ENCODE data around the gene EZH1. TPM values are rescaled to one million over a fixed set of nuclear protein-coding genes. Genes with fewer than 3 reads are reported as not detected.

EZH1 gene
- total and polyA plus RNA-seq, 4 donors, result 28.7 to 53.5 (median 42.8) TPM

DNA sequence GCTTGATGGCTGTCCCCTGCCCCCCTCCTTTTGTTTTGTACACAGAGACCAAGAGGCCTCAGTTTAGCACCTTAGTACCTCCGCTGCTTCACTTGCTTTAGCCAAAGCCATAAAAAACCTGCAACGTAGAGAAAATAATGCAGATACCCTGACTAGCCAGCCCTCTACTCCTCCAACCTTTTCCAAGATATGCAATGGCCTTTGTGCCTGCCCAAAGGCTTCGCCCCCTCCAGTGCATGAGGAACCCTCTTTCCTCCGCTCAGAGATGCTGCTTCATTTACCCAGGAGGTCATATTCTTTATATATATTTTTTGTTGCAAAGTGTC lies 45.5 kb downstream of the EZH1 start:
- H3K36me3 ChIP-seq (ENCODE audit: control insufficient read depth, insufficient read depth, low read length), result peaks cover 76% of the 10 kb centered on the region
- no peaks in the 10 kb centered on the region for H3K4me1 ChIP-seq (ENCODE audit: control insufficient read depth, insufficient read depth, low read length)
- no peak overlapping the region for H3K27ac ChIP-seq (ENCODE audit: low read depth, low read length)
- no peak overlapping the region for H3K4me3 ChIP-seq (ENCODE audit: low read depth, low read length)
- H3K9me3 ChIP-seq (ENCODE audit: control insufficient read depth, insufficient read depth, low read length), result no peaks in the 10 kb centered on the region
- DNase-seq (ENCODE audit: low read depth in 4 of 6, low spot score in 6 of 6), result no peak
- H3K27me3 ChIP-seq (ENCODE audit: control insufficient read depth, insufficient read depth, low read length), result no peaks in the 10 kb centered on the region
- WGBS (ENCODE audit: insufficient coverage), result 56% methylated on average over 2 of the region's 4 CpGs

DNA sequence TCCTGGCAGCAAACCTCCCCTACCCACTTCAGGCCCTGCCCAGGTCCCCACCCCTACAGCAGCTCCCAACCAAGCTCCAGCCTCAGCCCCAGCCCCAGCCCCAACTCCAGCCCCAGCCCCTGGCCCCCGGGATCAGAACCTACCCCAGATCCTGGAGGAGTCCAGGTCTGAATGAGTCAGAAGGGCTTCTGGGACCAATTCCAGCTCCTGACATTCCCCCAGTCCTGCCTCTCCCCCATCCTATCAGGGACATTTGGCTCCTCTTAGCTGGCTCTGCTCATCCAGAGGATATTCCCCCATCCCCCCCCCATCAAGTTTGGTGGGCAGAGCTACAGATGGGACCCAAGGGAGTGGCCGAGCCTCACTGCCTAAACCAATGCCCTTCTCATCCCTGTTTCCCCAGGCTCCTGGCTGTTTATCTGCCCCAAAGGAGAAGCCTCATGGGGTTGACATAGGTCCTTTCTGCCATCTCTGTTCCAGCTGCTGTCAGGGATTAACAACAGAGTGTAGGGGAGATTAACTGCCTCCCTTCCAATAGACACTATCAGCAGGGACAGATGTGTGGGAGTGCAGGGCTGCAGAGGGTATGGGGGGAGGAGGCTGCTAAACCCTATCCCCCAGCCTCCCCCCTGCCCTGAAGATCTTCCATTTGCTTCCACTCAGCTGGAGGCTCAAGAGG lies 46.0 kb downstream of the EZH1 start:
- no peak overlapping the region for H3K27ac ChIP-seq (ENCODE audit: low read depth, low read length)
- no peak overlapping the region for H3K4me3 ChIP-seq (ENCODE audit: low read depth, low read length)
- H3K27me3 ChIP-seq (ENCODE audit: control insufficient read depth, insufficient read depth, low read length), result no peaks in the 10 kb centered on the region
- H3K36me3 ChIP-seq (ENCODE audit: control insufficient read depth, insufficient read depth, low read length), result peaks cover 76% of the 10 kb centered on the region
- DNase-seq (ENCODE audit: low read depth in 4 of 6, low spot score in 6 of 6), result no peak
- H3K4me1 ChIP-seq (ENCODE audit: control insufficient read depth, insufficient read depth, low read length), result no peaks in the 10 kb centered on the region
- 67% methylated on average over 1 of the region's 2 CpGs for whole genome bisulfite sequencing (ENCODE audit: insufficient coverage)
- H3K9me3 ChIP-seq (ENCODE audit: control insufficient read depth, insufficient read depth, low read length), result no peaks in the 10 kb centered on the region

DNA sequence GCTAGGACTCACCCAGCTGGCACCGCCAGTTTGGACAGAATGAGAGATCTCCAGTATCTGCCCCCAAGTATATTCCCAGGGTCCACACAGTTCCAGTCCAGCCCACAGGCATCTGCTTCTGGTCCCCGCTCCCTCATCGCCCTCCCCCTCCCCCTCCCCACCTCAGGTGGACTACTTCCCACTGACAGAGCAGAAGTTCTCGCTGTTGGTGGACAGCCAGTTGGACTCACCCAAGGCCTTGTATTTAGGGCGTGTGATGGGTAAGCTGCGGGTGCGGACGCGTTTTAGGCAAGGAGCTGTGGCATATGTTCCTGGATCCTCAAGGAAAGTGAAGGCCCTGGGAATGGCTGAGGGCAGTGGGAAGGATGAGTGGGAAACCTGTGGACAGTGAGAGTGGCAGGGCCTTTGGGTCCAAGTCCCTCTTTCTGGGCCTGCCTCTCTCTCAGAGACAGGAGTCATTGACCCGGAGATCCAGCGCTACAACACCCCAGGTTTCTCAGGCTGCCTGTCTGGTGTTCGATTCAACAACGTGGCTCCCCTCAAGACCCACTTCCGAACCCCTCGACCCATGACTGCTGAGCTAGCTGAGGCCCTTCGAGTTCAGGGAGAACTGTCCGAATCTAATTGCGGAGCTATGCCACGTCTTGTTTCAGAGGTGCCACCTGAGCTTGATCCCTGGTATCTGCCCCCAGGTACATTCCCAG lies 47.6 kb downstream of the EZH1 start:
- no peak overlapping the region for H3K27ac ChIP-seq (ENCODE audit: low read depth, low read length)
- peaks cover 76% of the 10 kb centered on the region for H3K36me3 ChIP-seq (ENCODE audit: control insufficient read depth, insufficient read depth, low read length)
- 94% methylated on average over 16 of the region's 19 CpGs for WGBS (ENCODE audit: insufficient coverage)
- H3K4me3 ChIP-seq (ENCODE audit: low read depth, low read length), result no peak overlapping the region
- no peaks in the 10 kb centered on the region for H3K4me1 ChIP-seq (ENCODE audit: control insufficient read depth, insufficient read depth, low read length)
- no peaks in the 10 kb centered on the region for H3K27me3 ChIP-seq (ENCODE audit: control insufficient read depth, insufficient read depth, low read length)
- no peaks in the 10 kb centered on the region for H3K9me3 ChIP-seq (ENCODE audit: control insufficient read depth, insufficient read depth, low read length)
- no peak for DNase-seq (ENCODE audit: low read depth in 4 of 6, low spot score in 6 of 6)

DNA sequence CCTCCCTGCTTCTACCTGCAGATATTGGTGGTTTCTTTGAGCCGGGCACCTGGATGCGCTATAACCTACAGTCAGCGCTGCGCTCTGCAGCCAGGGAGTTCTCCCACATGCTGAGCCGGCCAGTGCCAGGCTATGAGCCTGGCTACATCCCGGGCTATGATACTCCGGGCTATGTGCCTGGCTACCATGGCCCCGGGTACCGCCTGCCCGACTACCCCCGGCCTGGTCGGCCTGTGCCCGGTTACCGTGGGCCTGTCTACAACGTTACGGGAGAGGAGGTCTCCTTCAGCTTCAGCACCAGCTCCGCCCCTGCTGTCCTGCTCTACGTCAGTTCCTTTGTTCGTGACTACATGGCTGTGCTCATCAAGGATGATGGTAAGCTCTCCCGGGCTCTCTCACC lies 49.3 kb downstream of the EZH1 start:
- WGBS (ENCODE audit: insufficient coverage), result 92% methylated on average over 18 of the region's 20 CpGs
- Histone ChIP-seq H3K4me1 (ENCODE audit: control insufficient read depth, insufficient read depth, low read length) (no peaks in the 10 kb centered on the region), H3K27me3 (ENCODE audit: control insufficient read depth, insufficient read depth, low read length) (no peaks in the 10 kb centered on the region), H3K9me3 (ENCODE audit: control insufficient read depth, insufficient read depth, low read length) (no peaks in the 10 kb centered on the region), H3K36me3 (ENCODE audit: control insufficient read depth, insufficient read depth, low read length) (peaks cover 77% of the 10 kb centered on the region), H3K4me3 (ENCODE audit: low read depth, low read length) (no peak overlapping the region), H3K27ac (ENCODE audit: low read depth, low read length) (no peak overlapping the region)
- no peak for DNase-seq (ENCODE audit: low read depth in 4 of 6, low spot score in 6 of 6)

DNA sequence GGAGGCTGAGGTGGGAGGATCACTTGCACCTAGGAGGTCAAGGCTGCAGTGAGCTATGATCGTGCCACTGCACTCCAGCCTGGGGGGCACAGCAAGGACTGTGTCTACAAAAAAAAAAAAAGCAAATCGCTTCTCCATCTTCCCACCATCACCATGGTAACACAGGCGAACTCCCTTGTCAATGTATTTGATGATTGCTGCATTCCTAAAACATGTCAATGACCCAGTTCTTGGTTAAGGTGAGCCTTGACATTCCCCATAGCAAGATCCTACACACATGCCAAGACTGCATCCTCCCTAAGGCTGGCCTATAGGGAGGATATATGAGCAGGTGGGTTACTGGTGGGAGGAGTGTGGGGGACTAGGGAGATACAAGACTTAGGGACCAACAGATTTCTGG lies 50.3 kb downstream of the EZH1 start:
- Histone ChIP-seq H3K4me3 (ENCODE audit: low read depth, low read length) (no peak overlapping the region), H3K9me3 (ENCODE audit: control insufficient read depth, insufficient read depth, low read length) (no peaks in the 10 kb centered on the region), H3K36me3 (ENCODE audit: control insufficient read depth, insufficient read depth, low read length) (peaks cover 86% of the 10 kb centered on the region), H3K27me3 (ENCODE audit: control insufficient read depth, insufficient read depth, low read length) (no peaks in the 10 kb centered on the region), H3K27ac (ENCODE audit: low read depth, low read length) (no peak overlapping the region), H3K4me1 (ENCODE audit: control insufficient read depth, insufficient read depth, low read length) (no peaks in the 10 kb centered on the region)
- DNase-seq (ENCODE audit: low read depth in 4 of 6, low spot score in 6 of 6), result no peak
- WGBS (ENCODE audit: insufficient coverage), result no CpG with 5 or more reads among the region's 3 CpGs

DNA sequence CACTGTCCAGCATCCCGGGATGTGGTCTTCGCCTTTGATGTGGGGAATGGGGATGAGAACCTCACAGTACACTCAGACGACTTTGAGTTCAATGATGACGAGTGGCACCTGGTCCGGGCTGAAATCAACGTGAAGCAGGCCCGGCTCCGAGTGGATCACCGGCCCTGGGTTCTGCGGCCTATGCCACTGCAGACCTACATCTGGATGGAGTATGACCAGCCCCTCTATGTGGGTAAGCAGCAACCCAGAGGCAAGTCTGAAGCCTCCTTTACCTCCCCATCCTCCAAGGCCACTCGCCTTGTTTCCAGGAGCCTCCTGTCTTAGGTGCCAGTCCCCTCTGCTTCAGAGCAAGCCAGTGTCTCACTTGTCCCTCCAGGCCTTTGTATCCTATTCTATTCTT lies 52.4 kb downstream of the EZH1 start:
- Histone ChIP-seq H3K36me3 (ENCODE audit: control insufficient read depth, insufficient read depth, low read length) (peaks cover 86% of the 10 kb centered on the region), H3K4me3 (ENCODE audit: low read depth, low read length) (no peak overlapping the region), H3K9me3 (ENCODE audit: control insufficient read depth, insufficient read depth, low read length) (no peaks in the 10 kb centered on the region), H3K4me1 (ENCODE audit: control insufficient read depth, insufficient read depth, low read length) (peaks cover 5% of the 10 kb centered on the region), H3K27ac (ENCODE audit: low read depth, low read length) (no peak overlapping the region), H3K27me3 (ENCODE audit: control insufficient read depth, insufficient read depth, low read length) (peaks cover 13% of the 10 kb centered on the region)
- 90% methylated on average over 9 of the region's 11 CpGs for WGBS (ENCODE audit: insufficient coverage)
- DNase-seq (ENCODE audit: low read depth in 4 of 6, low spot score in 6 of 6), result no peak

DNA sequence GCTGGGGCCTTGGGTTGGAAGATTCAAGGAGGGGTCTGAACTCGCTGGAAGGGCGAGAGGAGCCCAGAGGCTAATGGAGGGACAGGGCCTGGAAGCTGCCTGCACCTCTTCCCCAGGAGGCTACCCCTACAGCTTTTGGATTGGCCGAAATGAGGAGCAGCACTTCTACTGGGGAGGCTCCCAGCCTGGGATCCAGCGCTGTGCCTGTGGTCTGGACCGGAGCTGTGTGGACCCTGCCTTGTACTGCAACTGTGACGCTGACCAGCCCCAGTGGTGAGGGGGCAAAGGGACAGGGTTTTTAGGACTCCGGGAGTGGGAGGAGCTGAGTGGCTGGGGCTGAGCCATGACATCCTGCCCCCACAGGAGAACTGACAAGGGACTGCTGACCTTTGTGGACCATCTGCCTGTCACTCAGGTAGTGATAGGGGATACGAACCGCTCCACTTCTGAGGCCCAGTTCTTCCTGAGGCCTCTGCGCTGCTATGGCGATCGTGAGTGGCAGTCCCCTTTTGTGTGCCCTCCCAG lies 53.8 kb downstream of the EZH1 start:
- Histone ChIP-seq H3K4me3 (ENCODE audit: low read depth, low read length) (no peak overlapping the region), H3K27me3 (ENCODE audit: control insufficient read depth, insufficient read depth, low read length) (peaks cover 27% of the 10 kb centered on the region), H3K36me3 (ENCODE audit: control insufficient read depth, insufficient read depth, low read length) (peaks cover 88% of the 10 kb centered on the region), H3K4me1 (ENCODE audit: control insufficient read depth, insufficient read depth, low read length) (peaks cover 17% of the 10 kb centered on the region), H3K27ac (ENCODE audit: low read depth, low read length) (no peak overlapping the region), H3K9me3 (ENCODE audit: control insufficient read depth, insufficient read depth, low read length) (no peaks in the 10 kb centered on the region)
- no peak for DNase-seq (ENCODE audit: low read depth in 4 of 6, low spot score in 6 of 6)
- WGBS (ENCODE audit: insufficient coverage), result 74% methylated on average over 12 of the region's 12 CpGs

DNA sequence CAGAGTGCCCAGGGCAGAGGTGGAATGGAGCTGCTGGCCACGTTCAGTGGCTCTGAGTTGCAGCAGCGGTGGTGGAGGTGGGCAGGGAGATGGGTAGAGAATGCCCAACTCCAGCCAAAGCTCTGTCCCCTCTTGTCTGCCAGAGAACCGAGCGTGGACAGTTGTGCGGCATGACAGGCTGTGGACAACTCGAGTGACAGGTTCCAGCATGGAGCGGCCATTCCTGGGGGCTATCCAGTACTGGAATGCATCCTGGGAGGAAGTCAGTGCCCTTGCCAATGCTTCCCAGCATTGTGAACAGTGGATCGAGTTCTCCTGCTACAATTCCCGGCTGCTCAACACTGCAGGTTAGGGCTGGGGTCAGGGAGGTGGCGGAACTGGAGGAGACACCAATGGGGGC lies 54.2 kb downstream of the EZH1 start:
- Histone ChIP-seq H3K4me3 (ENCODE audit: low read depth, low read length) (no peak overlapping the region), H3K27ac (ENCODE audit: low read depth, low read length) (no peak overlapping the region), H3K36me3 (ENCODE audit: control insufficient read depth, insufficient read depth, low read length) (peaks cover 88% of the 10 kb centered on the region), H3K4me1 (ENCODE audit: control insufficient read depth, insufficient read depth, low read length) (peaks cover 21% of the 10 kb centered on the region), H3K27me3 (ENCODE audit: control insufficient read depth, insufficient read depth, low read length) (peaks cover 32% of the 10 kb centered on the region), H3K9me3 (ENCODE audit: control insufficient read depth, insufficient read depth, low read length) (no peaks in the 10 kb centered on the region)
- WGBS (ENCODE audit: insufficient coverage), result 86% methylated on average over 10 of the region's 10 CpGs
- DNase-seq (ENCODE audit: low read depth in 4 of 6, low spot score in 6 of 6), result no peak

DNA sequence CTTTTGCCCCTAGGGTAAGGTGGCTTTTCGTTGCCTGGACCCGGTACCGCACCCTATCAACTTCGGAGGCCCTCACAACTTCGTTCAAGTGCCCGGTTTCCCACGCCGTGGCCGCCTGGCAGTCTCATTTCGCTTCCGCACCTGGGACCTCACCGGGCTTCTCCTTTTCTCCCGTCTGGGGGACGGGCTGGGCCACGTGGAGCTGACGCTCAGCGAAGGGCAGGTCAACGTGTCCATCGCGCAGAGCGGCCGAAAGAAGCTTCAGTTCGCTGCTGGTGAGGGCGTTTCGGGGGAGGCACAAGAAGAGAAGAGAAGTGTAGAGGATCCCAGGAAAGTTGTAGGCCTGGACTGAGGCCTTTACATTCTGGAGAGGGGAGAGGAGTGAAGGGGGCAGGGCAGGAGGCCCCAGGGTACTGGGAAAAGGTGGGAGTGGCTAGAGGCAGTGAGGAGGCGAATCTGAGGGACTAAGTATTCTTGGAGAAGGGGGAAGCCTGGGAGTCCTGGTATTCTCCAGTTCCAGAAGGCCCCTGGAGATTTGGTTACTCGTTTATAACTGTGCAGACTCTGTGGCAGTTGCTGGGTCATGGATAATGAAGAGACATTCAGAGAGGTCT lies 57.0 kb downstream of the EZH1 start:
- H3K4me3 ChIP-seq (ENCODE audit: low read depth, low read length), result no peak overlapping the region
- H3K36me3 ChIP-seq (ENCODE audit: control insufficient read depth, insufficient read depth, low read length), result peaks cover 75% of the 10 kb centered on the region
- H3K4me1 ChIP-seq (ENCODE audit: control insufficient read depth, insufficient read depth, low read length), result peaks cover 38% of the 10 kb centered on the region
- no peak for DNase-seq (ENCODE audit: low read depth in 4 of 6, low spot score in 6 of 6)
- peaks cover 60% of the 10 kb centered on the region for H3K27me3 ChIP-seq (ENCODE audit: control insufficient read depth, insufficient read depth, low read length)
- no peaks in the 10 kb centered on the region for H3K9me3 ChIP-seq (ENCODE audit: control insufficient read depth, insufficient read depth, low read length)
- 34% methylated on average over 26 of the region's 27 CpGs for WGBS (ENCODE audit: insufficient coverage)
- H3K27ac ChIP-seq (ENCODE audit: low read depth, low read length), result no peak overlapping the region

Measured in spinal cord (tissue), 10 donors.